Measurements from ENCODE around the gene ZNF135.

The ZNF135 gene

DNA sequence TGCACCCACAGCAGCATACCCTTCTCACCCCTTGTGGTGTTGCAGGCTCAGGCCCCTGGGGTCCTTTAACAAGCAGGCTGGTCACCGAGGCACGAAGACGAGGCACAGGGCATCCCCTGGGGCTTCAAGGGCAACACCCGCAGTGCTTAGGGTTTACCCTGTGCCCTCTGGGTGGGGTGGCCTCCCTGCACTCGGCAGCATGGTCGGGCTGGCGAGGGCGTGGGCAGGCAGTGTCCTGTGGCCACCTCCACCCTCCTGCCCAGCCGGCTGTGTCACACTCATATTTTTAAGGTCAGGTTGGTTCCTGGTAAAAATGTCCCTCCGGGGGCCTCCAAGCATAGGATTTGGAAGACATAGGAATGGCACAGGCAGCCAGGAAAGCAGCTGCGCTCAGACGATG, 11.4 kb upstream of the ZNF135 start:
- DNase-seq = no peak

DNA sequence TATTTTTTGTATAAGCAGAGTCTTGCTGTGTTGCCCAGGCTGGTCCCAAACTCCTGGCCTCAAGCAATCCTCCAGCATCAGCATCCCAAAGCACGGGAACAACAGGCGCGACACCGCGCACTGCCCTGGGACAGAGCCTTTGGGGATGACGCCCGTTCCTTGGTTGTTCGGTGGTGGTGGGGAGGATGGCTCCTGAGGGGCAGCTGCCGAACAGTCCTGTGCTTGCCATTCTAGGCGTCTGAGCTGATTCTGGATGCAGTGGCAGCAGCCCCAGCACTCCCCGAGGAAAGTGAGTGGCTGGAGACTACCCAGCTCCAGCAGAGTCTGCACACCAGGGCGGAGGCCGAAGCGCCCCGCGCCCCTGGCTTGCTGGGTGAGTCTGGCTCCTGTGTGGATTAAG, 6.8 kb upstream of the ZNF135 start:
- DNase-seq = no peak

DNA sequence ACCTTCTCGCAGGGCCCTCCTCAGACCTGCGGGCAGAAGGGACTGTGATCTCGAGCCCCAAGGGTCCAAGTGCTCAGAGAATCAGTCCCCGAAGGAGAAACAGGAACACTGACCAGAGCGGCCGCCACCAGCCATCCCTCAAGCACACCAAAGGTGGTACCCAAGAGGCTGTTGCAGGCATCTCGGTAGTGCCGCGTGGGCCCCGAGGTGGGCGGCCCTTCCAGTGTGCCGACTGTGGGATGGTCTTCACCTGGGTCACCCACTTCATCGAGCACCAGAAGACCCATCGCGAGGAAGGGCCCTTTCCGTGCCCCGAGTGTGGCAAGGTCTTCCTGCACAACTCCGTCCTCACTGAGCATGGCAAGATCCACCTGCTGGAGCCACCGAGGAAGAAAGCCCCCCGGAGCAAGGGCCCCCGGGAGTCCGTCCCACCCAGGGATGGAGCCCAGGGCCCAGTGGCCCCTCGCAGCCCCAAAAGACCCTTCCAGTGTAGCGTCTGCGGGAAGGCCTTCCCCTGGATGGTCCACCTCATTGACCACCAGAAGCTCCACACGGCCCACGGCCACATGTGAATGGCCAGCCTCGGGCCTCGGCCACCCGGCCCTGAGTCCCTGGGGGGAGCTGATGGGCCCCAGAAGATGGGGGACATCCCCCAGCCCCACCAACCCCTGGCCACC, 5.5 kb upstream of the ZNF135 start:
- no peak for DNase-seq

DNA sequence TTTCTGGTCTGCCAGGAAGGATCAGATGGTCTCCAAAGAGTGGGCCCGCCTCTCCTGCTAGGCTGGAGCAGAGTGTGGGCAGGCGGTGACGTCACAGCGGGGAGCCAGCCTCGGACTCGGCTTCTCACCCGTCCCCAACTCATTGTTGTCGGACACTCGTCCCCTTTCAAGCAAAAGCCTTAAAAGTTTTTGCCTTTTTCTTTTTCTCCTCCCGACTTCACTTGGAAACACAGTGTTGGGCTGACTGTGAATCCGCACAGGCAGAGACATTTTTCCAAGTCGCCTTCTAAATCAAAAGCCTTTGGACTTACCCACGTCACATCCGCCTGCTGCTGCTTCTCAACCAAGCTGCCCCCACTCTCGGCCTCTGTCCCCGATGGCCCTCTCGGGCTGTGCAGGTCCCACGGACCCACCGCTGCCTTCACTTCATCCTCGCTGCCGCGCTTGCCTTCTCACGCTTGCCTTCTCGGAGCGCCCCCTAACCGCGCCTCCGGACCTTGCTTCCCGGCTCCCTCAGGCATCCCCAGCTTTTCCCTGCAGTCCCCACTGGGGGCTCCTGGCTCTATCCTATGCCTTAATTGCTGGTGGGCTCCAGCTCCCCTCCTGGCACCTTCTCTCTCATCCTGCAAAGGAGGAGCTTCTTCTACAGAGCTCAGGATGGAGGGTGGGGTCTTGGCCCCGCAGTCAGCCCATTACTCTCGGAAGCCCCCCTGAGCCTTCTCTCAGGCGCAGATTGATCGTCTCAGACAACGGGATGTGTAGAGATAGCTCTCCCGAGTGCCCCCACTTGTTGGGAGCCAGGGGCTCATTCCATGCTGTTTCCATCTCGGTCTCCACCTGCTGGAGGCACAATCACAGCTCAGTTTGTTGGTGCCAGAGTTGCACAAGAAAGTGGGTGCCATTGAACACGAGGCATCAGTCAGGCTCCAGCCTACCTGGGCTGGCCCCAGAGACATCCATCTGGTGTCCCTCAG, 3.9 kb upstream of the ZNF135 start:
- no peak for DNase-seq

DNA sequence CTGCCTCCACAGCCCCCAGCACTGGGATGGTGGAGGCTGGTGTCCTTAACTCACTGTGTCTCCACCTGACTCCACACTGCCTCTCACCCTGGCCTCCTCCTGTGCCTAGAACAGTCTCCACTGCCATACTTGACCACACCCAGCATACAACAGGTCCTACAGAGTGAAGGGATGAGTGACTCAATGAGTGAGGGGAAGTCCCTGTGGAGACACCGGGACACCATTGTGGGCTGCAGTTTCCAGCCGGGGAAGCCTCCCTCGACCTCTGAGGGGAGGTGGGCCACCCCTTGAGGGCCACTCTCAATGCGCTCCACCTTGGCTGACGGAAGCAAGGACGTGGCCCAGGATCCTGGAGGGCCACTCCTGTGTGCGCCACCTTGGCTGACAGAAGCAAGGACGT, 2.8 kb upstream of the ZNF135 start:
- DNase-seq = no peak

DNA sequence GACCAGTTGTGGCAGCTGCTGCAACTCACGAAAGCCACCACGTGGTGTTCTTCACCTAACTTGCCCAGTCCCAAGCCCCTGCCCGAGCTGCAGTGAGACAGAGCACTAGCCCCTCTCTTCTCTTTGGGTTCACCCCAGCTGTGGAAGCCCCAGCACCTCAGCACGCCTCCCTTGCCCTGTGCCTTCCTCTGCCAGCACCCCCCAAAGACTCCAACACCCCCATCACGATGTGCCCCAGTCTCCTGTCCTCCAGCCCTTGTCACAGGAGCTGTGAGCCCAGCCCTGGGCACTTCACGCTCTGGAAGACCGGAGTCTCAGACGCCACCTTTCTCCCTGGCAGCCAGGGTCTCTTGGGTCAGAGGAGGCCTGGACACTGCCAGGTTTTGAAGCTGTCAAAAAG, 2.2 kb upstream of the ZNF135 start:
- DNase-seq = no peak

DNA sequence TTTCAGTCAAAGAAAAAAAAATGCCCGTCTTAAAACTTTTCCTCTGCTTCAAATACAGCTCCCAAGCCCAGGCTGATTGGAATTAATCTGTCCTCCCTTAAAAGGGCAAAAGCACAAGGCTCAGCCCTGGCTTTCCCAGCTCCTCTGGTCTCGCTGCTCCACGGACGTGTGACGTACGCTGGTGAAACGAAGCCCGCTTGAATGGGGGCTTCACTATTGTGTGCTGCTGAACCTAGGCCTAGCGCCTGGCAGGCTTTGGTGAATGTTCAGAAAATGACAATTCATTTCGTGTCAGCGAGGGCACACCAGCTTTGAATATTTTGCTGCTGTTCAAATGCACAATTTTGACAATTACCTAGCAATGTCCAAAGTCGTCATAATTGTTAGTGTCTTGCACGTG, 615 bp upstream of the ZNF135 start:
- DNase-seq = no peak

DNA sequence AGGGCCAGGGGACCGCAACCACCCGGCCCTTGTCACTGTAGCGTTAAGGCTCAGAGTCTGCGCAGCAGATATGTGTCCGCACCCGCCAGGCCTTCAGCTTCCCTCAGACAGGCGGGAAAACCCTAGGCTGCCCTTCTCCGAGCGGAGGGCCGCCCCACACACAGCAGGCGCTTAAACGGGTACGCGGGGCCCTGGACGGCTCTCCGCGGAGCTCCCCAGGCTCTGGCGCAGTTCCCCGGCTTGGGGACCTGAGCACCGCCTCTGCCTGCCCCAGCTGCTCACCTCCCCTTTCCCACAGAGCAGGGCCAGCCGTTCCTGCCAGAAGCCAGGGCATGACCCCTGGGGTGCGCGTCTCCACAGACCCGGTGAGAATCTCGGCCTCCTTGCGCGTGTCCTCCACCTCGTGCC, 593 bp downstream of the ZNF135 start:
- no peak for DNase-seq

DNA sequence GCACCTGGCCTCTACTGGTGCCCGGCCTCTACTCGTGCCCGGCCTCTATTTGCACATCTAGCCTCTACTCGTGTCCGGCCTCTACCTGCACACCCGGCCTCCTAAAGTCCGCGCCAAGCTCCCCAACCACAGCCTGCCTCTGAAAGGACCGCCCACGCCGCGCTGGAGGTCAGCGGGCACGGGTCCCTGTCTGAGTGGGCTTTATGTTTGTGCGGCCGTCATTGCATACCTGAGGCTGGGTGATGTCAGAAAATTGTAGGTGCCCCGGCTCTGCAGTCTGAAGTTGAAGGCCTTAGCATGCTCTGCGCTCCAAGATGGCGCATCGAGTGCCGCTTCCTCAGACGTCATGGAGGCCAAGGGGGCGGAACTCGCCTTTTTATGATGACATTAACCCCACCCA, 1.1 kb downstream of the ZNF135 start:
- DNase-seq = no peak

DNA sequence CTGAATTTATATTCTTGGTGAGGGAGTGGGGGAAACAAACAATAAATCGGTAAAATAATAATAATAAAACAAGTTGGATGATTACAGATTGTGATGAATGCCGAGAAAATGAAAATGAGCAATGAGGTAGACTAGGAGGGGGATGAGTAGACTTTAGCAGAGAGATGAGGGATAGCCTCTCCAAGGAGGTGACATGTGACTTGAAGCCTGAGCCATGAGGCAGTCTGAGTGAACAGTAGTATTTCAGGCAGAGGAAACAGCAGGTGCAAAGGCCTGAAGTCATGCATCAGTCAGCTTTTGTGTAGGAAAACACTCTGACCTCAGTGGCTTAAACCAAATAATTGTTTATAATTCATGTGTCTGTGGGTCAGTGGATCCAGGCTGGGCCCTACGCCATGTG, 4.6 kb downstream of the ZNF135 start:
- no peak for DNase-seq

DNA sequence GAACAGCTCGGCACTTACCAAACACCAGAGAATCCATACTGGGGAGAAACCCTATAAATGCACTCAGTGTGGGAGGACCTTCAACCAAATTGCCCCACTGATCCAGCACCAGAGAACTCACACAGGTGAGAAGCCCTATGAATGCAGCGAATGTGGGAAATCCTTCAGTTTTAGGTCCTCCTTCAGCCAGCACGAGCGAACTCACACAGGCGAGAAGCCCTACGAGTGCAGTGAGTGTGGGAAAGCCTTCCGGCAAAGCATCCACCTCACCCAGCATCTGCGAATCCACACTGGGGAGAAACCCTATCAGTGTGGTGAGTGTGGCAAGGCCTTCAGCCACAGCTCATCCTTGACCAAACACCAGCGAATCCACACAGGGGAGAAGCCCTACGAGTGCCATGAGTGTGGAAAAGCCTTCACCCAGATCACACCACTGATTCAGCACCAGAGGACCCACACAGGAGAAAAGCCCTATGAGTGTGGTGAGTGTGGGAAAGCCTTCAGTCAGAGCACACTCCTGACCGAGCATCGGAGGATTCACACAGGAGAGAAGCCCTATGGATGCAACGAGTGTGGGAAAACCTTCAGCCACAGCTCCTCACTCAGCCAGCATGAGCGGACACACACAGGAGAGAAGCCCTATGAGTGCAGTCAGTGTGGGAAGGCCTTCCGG, 8.3 kb downstream of the ZNF135 start:
- DNase-seq = no peak

DNA sequence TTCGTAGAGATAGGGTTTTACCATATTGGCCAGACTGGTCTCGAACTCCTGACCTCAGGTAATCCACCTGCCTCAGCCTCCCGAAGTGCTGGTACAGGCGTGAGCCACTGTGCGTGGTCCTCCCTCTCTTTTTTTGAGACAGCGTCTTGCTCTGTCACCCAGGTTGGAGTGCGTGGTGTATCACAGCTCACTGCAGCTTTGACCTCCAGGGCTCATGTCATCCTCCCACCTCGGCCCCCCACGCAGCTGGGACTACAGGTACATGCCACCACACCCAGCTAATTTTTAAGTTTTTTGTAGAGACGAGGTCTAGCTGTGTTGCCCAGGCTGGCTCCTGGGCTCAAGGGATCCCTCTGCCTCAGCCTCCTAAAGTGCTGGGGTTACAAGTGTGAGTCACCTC, 20.7 kb downstream of the ZNF135 start:
- no peak for DNase-seq

DNA sequence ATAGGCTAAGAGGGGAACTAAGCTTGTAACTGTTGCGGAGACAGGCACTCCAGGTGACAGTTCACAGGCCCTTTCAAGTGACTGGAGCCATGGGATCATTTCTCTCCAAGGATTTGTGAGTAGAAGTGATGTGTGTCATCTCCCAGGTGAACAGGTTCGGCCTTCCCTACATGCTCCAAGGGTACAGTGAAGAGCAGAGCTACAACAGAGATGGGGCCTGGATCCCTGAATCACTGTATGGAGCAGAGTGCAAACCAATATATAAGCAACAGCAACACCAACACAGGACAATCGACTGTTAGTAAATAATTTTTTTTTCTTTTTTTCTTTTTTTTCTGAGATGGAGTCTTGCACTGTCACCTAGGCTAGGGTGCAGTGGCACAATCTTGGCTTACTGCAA, 23.9 kb downstream of the ZNF135 start:
- DNase-seq = no peak

DNA sequence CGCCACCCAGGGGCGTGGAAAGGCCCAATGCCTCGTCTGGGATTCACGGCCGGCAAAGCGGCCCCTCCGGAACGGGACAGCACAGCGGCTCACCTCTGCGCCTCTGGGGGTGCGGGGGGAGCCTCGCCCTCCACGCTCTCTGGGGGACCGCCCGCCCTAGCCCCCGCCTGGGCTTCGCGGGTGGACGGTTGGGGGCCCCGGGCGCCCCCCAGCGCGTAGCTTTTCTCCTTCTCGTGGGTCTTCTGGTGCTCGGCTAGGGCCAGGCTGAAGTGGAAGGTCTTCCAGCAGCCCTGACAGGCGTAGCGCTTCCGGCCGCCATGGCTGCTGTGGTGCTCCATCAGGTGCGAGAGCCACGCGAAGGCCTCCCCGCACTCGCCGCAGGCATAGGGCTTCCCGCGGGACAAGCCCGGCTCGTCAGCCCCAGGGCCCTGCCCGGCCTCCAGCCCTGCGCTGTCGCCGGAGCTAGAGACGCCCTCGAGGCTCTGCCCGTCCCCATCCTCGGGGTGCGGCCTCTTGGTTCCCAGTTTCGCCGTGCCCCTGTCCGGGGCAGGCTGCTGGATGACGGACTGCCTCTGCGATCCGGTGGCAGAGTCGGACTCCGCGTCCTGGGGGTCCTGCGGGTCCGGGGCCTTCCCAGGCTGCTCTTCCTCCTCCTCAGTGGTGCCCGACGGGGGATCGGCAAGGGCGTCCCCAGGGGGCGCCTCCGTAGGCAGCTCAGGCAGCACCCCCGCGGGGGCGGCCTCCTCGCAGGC, 25.7 kb downstream of the ZNF135 start:
- no peak for DNase-seq

DNA sequence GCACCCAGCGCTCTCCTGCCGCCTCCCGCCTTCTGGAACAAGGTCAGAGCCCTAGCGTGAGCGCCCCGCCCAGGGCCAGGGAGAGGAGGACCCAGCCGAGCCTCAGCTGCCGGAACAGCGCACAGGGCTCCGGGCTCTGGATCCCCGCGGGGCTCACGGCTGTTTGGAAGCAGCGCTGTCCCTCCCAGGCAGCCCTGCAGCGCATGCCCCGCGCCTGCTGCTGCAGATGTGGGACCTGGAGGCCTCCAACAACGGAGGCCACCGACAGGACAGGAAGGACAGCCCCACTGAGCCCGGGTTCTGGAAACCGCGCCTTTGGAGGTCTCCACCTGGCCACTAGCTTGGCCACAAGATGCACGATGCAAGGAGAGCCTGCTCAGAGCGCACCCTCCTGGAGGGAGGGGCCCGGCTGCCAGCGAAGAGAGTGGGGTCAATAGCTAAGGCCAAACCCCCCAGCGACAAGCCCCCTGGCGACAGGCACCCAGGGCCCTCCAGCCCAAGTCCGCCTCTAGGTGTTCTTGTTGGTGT, 26.3 kb downstream of the ZNF135 start:
- no peak for DNase-seq

DNA sequence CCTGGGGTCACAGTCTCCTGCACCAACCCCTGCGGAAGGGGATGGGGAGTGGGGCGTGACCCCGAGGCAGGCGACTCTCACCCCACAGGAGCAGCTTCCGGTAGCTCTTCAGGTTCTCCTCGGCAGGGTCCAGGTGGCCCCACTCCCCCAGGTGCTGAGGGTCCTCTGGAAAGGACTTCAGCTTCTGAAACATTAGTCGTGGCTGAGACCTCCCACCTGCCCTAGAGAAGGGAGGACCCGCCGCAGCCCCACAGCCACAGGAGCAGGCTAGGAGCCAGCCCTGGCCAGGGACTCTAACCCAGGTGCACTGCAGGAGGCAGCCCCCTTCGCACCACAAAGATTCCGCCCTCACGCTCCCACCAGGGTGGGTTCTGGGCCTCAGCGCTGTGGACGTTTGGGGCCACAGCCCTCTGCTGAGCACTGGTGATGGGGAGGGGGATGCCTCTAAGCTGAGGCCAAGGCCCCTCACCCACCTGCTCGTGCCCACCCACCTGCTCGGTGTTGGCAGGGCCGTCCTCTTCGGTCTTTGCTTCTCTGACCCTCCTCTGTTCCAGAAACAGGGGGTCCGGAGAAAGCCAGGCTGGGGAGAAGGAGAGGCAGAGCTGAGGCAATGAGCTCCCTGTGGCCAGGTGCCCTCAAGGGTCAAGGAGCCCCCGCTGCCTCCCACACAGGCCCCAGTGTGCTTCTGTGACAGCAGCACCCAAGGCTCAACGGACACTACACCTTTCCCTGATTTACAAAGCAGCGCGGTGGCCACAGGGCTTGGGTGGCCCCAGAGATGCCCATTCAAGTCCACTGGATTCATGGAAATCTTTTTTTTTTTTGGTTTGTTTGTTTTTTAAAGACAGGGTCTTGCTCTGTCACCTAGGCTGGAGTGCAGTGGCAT, 28.0 kb downstream of the ZNF135 start:
- DNase-seq = no peak

DNA sequence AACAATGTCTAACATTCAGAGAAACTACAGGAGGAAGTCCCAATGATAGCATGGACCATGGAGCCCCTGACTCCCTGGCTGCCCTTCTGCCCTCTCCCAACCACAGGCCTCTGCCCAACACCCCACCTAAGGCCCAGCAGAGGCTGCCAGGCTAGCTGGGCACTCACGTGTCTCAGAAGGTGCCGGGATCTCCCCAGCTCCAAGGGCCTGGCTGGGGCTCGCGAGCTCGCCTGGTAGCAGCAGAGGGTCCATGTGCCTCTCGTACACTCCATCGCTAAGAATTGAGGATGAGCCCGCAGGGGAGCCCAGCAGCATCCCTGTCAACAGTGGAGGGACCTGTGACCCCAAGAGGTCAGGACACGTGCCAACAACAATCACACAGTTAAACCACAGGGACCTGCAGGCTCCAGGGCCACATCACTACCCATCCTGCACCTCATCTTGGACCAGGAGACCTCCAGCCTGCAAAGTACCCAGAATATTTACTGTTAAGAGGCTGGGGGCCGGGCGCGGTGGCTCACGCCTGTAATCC, 29.5 kb downstream of the ZNF135 start:
- DNase-seq = no peak

DNA sequence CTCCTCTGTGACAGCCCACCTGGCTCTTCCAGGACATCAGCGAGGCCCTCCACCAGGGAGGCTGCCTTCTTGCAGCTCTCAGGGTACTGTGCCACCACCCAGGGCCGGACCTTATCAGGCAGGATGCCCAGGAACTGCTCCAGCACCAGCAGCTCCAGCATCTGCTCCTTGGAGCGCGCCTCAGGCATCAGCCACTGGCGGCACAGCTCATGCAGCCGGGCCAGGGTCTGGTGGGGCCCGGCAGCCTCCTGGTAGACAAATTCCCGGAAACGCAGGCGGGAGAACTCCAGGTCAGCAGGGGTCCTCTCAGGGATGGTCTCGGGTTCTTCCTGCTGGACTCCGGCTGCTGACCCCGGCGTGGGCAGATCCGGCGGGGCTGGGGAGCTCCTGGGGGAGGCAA, 30.8 kb downstream of the ZNF135 start:
- no peak for DNase-seq

DNA sequence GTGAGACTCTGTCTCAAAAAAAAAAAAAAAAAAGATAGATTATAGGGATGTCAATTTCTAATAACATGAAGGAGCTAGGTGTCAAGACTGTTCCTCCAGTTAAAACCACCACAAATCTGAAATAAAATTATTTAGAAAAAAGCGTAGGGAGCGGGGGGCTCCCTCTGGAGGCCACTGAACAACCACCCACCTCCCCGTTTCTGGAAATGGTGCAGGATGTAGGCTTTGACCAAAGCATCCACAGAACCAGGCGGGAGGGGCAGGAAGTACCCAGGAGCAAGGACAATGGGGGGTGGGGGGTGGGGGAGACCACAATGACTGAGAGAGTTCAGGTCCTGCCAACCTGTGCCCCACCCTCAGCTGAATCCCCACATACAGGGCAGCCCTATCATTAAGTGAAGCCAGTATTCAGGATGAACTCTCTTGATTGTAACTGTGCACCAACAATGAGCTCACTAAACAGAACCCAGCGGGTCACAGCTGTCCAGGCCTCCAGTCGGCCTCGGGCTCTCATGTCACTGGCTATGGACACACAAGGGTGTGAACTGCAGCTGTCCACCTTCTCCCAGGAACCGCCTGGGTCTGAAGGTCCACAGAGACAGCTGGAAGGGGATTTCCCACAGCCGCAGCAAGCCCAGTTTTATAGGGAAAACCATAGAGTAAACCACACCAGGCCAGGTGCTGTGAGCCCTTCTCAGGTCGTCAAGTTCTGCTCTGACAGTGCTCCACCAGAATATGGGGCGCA, 32.3 kb downstream of the ZNF135 start:
- DNase-seq = no peak

DNA sequence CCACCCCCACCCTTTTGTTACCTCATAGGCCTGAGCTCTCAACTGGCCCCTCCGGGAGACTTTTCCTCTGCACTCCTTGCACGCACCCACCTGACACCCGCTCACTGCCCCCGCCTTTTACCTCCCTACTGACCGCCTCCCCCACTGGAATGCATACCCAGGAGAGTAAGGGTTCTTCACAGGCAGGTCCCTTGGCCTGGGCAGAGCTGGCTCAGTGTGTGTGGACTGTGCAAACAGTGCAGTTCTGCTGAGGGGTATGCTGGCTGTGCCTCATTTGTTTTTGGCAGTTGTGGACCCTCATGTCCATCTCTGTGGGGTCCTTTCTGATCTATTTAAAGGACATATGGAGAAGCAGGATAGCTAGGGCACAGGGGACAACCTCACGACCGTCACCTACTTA, 34.0 kb downstream of the ZNF135 start:
- DNase-seq = no peak

DNA sequence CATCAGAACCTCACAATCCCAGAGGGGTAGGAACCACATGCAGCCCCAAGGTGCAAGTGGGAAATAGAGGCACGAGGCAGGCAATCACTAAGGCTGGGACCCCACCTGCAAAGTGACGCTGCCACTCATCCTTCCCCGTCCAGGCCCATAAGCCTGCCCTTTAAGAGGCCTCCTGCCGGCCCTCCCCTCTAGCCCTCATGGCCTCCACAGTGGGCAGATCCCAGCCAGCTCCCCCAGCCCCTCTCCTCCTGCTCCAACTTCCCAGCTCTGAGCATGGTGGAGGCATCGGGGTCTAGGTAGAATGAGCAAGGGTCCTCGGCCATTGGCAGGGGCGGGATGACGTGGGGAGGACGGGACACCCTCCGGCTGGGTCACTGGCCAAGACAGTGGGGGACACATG, 36.2 kb downstream of the ZNF135 start:
- DNase-seq = no peak

All from CD4-positive, alpha-beta T cell treated with Interleukin-17A for 1 hour (primary cell).